ENCODE results near the gene LCN15. TPM values are rescaled to one million over a fixed set of nuclear protein-coding genes. Genes with fewer than 3 reads are reported as not detected.

Gene LCN15
- total RNA-seq, 1 donor from 2014 or later, result not detected

DNA sequence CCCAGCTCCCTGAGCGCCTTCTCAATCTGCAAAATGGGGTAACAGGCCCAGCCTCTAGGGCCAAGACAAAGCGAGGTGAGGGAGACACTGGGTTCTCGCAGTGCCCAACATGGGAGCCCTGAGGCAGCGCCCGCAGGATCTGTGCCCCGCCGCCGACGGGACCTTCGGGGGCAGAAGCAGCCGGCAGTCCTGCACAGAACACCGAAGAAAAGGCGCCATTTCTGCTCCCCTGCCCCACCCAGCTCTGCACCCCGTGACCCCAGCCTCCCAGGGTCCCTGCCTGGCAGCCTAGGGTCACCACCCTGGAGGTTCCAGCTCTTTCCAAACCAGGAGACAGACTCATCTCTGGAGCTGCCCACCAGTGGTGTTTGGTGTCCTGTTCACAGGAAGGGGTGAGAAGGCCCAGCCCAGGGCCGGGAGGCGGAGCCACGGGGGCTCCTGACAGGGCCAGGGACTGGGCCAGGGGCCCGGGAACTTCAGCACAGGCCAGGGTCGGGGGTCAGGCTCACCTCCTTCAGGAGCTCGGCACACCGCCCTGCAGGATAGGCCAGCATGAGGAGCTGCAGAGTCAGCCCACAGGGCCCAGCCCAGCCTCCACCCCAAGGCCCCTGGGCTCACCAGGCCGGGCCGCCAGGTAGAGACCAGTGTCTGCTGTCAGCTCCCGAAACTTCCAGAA lies 9.6 kb downstream of the LCN15 start:
- no peak overlapping the region for H3K4me3 Mint-ChIP-seq
- Histone ChIP-seq H3F3A (ENCODE audit: low read depth) (peaks cover 6% of the 10 kb centered on the region), H3K36me3 (no peaks in the 10 kb centered on the region), H3K27ac (no peak overlapping the region), H4K20me1 (ENCODE audit: low read depth) (no peaks in the 10 kb centered on the region), H3K4me2 (no peak overlapping the region), H3K4me3 (no peak overlapping the region), H3K79me2 (ENCODE audit: low read depth) (no peaks in the 10 kb centered on the region), H3K27me3 (no peaks in the 10 kb centered on the region), H3K9ac (no peak overlapping the region), H3K9me3 (ENCODE audit: low read depth) (no peaks in the 10 kb centered on the region), H2AFZ (replicated peaks) (peak overlapping the region; percentile 24), H3K4me1 (peaks cover 3% of the 10 kb centered on the region)
- peak; percentile 41 for DNase-seq (ENCODE audit: low spot score)
- H3K27me3 Mint-ChIP-seq (ENCODE audit: insufficient read depth, low read depth), result peaks cover 10% of the 10 kb centered on the region
- peaks cover 2% of the 10 kb centered on the region for H3K4me1 Mint-ChIP-seq
- no peaks in the 10 kb centered on the region for H3K36me3 Mint-ChIP-seq
- H3K27ac Mint-ChIP-seq, result no peak overlapping the region
- H3K9me3 Mint-ChIP-seq, result peaks cover 16% of the 10 kb centered on the region
- TF ChIP-seq EZH2phosphoT487 (IDR thresholded peaks at IDR 0.05), result no peak
- no peak for TF ChIP-seq EZH2 (IDR thresholded peaks at IDR 0.05)
- TF ChIP-seq CTCF (IDR thresholded peaks at IDR 0.05), result no peak

GRCh38 chr9:136754059-136754572 lies 10.2 kb downstream of the LCN15 start:
- H3K9ac ChIP-seq, result no peak overlapping the region
- TF ChIP-seq CTCF (IDR thresholded peaks at IDR 0.05) (no peak), EZH2 (IDR thresholded peaks at IDR 0.05) (no peak), EZH2phosphoT487 (IDR thresholded peaks at IDR 0.05) (no peak)
- no peak overlapping the region for H2AFZ ChIP-seq (replicated peaks)
- H4K20me1 ChIP-seq (ENCODE audit: low read depth), result no peaks in the 10 kb centered on the region
- H3K4me3 ChIP-seq, result no peak overlapping the region
- Mint-ChIP-seq H3K27ac (no peak overlapping the region), H3K4me1 (no peaks in the 10 kb centered on the region), H3K4me3 (no peak overlapping the region), H3K27me3 (ENCODE audit: insufficient read depth, low read depth) (peaks cover 14% of the 10 kb centered on the region), H3K36me3 (no peaks in the 10 kb centered on the region), H3K9me3 (peaks cover 16% of the 10 kb centered on the region)
- H3K36me3 ChIP-seq, result no peaks in the 10 kb centered on the region
- peaks cover 3% of the 10 kb centered on the region for H3K4me1 ChIP-seq
- DNase-seq (ENCODE audit: low spot score), result no peak
- no peaks in the 10 kb centered on the region for H3K27me3 ChIP-seq
- H3K27ac ChIP-seq, result no peak overlapping the region
- no peak overlapping the region for H3K4me2 ChIP-seq
- no peaks in the 10 kb centered on the region for H3K79me2 ChIP-seq (ENCODE audit: low read depth)
- no peaks in the 10 kb centered on the region for H3K9me3 ChIP-seq (ENCODE audit: low read depth)
- H3F3A ChIP-seq (ENCODE audit: low read depth), result peaks cover 4% of the 10 kb centered on the region

DNA sequence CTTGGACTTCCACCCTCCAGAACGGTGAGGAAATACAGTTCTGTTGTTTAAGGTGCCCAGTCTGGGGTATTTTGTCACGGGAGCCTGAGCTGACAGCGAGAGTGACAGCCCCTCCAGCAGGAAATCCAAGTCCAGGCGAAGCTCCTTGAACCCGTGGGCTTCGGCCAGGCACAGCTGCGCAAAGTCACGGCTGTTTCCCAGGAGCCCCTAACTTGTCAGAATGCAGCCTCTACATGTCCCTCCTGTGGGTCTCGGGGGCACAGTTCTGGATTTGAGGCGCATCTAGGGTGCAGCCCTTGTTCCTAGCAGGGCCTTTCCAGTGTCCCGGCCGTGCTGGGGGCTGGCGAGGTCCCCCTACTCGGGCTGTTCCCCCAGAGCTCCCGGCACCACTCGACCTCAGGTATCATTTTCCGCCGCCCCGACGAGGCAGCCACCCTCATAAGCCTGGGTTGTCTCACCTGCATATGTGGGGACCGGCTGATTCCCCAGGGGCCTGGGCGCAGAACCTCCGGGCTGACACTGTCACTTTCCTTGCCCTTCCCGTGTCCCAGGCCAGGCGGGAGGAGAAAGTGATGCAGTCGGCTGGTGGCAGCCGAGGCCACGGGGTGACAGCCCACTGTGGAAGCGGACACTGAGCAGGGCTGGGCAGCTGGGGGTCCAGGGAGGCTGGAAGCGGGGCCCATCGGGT lies 10.8 kb downstream of the LCN15 start:
- Mint-ChIP-seq H3K9me3 (peaks cover 16% of the 10 kb centered on the region), H3K36me3 (no peaks in the 10 kb centered on the region)
- no peak for TF ChIP-seq CTCF (IDR thresholded peaks at IDR 0.05)
- TF ChIP-seq EZH2 (IDR thresholded peaks at IDR 0.05), result no peak
- no peak for TF ChIP-seq EZH2phosphoT487 (IDR thresholded peaks at IDR 0.05)

More for the DNA sequence above, 10.8 kb downstream of the LCN15 start:
- H3K4me2 ChIP-seq, result no peak overlapping the region
- H2AFZ ChIP-seq (replicated peaks), result no peak overlapping the region
- H3K4me3 Mint-ChIP-seq, result no peak overlapping the region
- no peaks in the 10 kb centered on the region for H3K4me1 Mint-ChIP-seq
- peaks cover 3% of the 10 kb centered on the region for H3K4me1 ChIP-seq
- H3F3A ChIP-seq (ENCODE audit: low read depth), result peaks cover 4% of the 10 kb centered on the region
- no peak overlapping the region for H3K9ac ChIP-seq
- H3K36me3 ChIP-seq, result no peaks in the 10 kb centered on the region
- H4K20me1 ChIP-seq (ENCODE audit: low read depth), result no peaks in the 10 kb centered on the region
- H3K27ac Mint-ChIP-seq, result no peak overlapping the region
- no peaks in the 10 kb centered on the region for H3K79me2 ChIP-seq (ENCODE audit: low read depth)
- peaks cover 14% of the 10 kb centered on the region for H3K27me3 Mint-ChIP-seq (ENCODE audit: insufficient read depth, low read depth)
- no peak overlapping the region for H3K4me3 ChIP-seq
- H3K27me3 ChIP-seq, result no peaks in the 10 kb centered on the region
- no peak for DNase-seq (ENCODE audit: low spot score)
- H3K9me3 ChIP-seq (ENCODE audit: low read depth), result no peaks in the 10 kb centered on the region
- H3K27ac ChIP-seq, result no peak overlapping the region
